Gastrocnemius medialis (tissue), 4 donors: Measurements from ENCODE around the gene TIMP3. TPM values are rescaled to one million over a fixed set of nuclear protein-coding genes. Genes with fewer than 3 reads are reported as not detected.

ENCODE experiments used
- ATAC-seq, 2 donors: fragments of 150-250 bp; one replicate each; pipeline ENCODE4 v1.9.1; 2016
- DNase-seq, 2 donors: peaks; one replicate each; pipeline ENCODE4 v3.0.0-alpha.2; 2019
- H3K27ac ChIP-seq, 4 donors: fragments of 200-600 bp; sonication (generic); 1 replicate in 1 of 4; 2 replicates in 3 of 4; pipeline ENCODE4 v1.5.1; 2016 to 2018; ENCODE audit warnings: mild to moderate bottlenecking in 2 of 4, moderate library complexity in 1 of 4
- H3K27me3 ChIP-seq, 3 donors: fragments of 200-600 bp; sonication (generic) in 2 of 3; 1 replicate in 1 of 3; 2 replicates in 2 of 3; pipeline versions ENCODE4 v1.5.1 to v1.6.0; 2016 to 2019; ENCODE audit warnings: mild to moderate bottlenecking in 1 of 3, moderate library complexity in 1 of 3
- H3K36me3 ChIP-seq, 2 donors: fragments of 200-600 bp; sonication (generic) in 1 of 2; one replicate each; pipeline ENCODE4 v1.5.1; 2017 to 2018
- H3K4me1 ChIP-seq, 2 donors: fragments of 200-600 bp; sonication (generic) in 1 of 2; one replicate each; pipeline ENCODE4 v1.5.1; 2016 to 2017; ENCODE audit warnings: mild to moderate bottlenecking in 2 of 2
- H3K4me3 ChIP-seq, 4 donors: fragments of 200-600 bp; sonication (generic) in 3 of 4; 1 replicate in 1 of 4; 2 replicates in 3 of 4; pipeline ENCODE4 v1.5.1; 2016 to 2019; ENCODE audit warnings: mild to moderate bottlenecking in 2 of 4
- H3K9me3 ChIP-seq, 3 donors: fragments of 200-600 bp; sonication (generic) in 2 of 3; 1 replicate in 1 of 3; 2 replicates in 2 of 3; pipeline ENCODE4 v1.5.1; 2016 to 2019
- POLR2A ChIP-seq, 2 donors: fragments of 450-650 bp; IDR thresholded peaks; one replicate each; pipeline ENCODE4 v1.6.1; 2017; ENCODE audit warnings: antibody characterized with exemption in 2 of 2, mild to moderate bottlenecking in 2 of 2, moderate library complexity in 2 of 2
- in situ Hi-C, 4 donors: fragments of 200-750 bp; cut with MboI; loops; one replicate each; pipeline versions ENCODE4 v1.15.0 to v1.8.0; 2017; ENCODE audit warnings: low sequenced_read_pairs in 4 of 4
- intact Hi-C: fragments of 100-400 bp; cut with DNase I; formaldehyde crosslinking; loops from one replicate; pipeline ENCODE4 v1.15.1; 2023; ENCODE audit warnings: low total_unique reads
- total RNA-seq, 4 donors: library from RNA; depleted of rRNA; stranded (reverse); fragments of >200 nt; gene quantifications; one replicate each; pipeline versions ENCODE4 v1.1.0 to v1.2.3, GENCODE V29; 2016
- TF ChIP-seq, protein P1 (sequence below), 5 experiments: fragments of 450-650 bp in 3 of 5; fragments of 200-600 bp in 2 of 5; sonication (generic) in 2 of 5; IDR thresholded peaks in 4 of 5; conservative IDR thresholded peaks in 1 of 5; 1 replicate in 4 of 5; 2 replicates in 1 of 5; pipeline ENCODE4 v1.5.1; 2016 to 2019; ENCODE audit warnings: antibody characterized with exemption in 5 of 5, mild to moderate bottlenecking in 3 of 5, moderate library complexity in 3 of 5

Gene TIMP3
- total RNA-seq, 4 donors from 2014 or later: 102 to 247 (median 144) TPM

- no peaks in the 10 kb centered on the region for H3K36me3 ChIP-seq
- peaks cover 46 to 63% of the 10 kb centered on the region in 2 donors for H3K4me1 ChIP-seq
- H3K9me3 ChIP-seq: no peaks in the 10 kb centered on the region
- H3K27me3 ChIP-seq: no peaks in the 10 kb centered on the region
- TF ChIP-seq POLR2A (IDR thresholded peaks at IDR 0.05): no peak
- TF ChIP-seq, protein P1, sequence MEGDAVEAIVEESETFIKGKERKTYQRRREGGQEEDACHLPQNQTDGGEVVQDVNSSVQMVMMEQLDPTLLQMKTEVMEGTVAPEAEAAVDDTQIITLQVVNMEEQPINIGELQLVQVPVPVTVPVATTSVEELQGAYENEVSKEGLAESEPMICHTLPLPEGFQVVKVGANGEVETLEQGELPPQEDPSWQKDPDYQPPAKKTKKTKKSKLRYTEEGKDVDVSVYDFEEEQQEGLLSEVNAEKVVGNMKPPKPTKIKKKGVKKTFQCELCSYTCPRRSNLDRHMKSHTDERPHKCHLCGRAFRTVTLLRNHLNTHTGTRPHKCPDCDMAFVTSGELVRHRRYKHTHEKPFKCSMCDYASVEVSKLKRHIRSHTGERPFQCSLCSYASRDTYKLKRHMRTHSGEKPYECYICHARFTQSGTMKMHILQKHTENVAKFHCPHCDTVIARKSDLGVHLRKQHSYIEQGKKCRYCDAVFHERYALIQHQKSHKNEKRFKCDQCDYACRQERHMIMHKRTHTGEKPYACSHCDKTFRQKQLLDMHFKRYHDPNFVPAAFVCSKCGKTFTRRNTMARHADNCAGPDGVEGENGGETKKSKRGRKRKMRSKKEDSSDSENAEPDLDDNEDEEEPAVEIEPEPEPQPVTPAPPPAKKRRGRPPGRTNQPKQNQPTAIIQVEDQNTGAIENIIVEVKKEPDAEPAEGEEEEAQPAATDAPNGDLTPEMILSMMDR (IDR thresholded peaks at IDR 0.05 in 4 of 5, conservative IDR thresholded peaks at IDR 0.05 in 1 of 5): no peak
- in situ Hi-C loops (no loop called here), intact Hi-C loops (no loop called here)
- H3K27ac ChIP-seq: peak overlapping the region; percentile 57 to 72 (median 60)
- no peak for ATAC-seq
- H3K4me3 ChIP-seq: no peak overlapping the region
- no peak for DNase-seq
Observed at GRCh38 chr22:32828150-32828549, 26.6 kb downstream of the TIMP3 start.

DNA sequence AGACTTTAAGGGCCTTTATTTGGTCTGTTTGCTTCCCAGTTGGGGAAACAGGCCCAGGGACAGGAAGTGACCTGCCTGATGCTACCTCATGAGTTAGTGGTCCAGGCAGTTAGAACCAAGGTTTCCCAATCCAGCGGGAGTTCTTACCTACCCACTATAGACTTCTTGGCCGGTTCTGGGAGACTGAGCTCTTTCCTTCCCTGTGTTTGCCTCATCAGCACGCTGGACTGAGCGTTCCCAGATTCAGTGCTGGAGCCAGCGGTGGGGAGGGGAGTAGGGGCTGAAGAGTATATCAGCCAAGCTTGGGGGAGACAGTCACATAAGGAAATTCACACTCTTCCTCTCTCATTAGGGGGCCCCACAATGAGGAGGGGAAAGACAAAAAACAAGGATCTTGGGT lies 27.1 kb downstream of the TIMP3 start:
- no peaks in the 10 kb centered on the region for H3K36me3 ChIP-seq
- in situ Hi-C loops (no loop called here), intact Hi-C loops (no loop called here)
- peaks cover 46 to 63% of the 10 kb centered on the region in 2 donors for H3K4me1 ChIP-seq
- H3K27me3 ChIP-seq: no peaks in the 10 kb centered on the region
- no peak for DNase-seq
- no peak for ATAC-seq
- peak overlapping the region; percentile 57 to 72 (median 60) for H3K27ac ChIP-seq
- H3K9me3 ChIP-seq: no peaks in the 10 kb centered on the region
- TF ChIP-seq, protein P1 (IDR thresholded peaks at IDR 0.05 in 4 of 5, conservative IDR thresholded peaks at IDR 0.05 in 1 of 5): no peak
- no peak for TF ChIP-seq POLR2A (IDR thresholded peaks at IDR 0.05)
- no peak overlapping the region for H3K4me3 ChIP-seq

DNA sequence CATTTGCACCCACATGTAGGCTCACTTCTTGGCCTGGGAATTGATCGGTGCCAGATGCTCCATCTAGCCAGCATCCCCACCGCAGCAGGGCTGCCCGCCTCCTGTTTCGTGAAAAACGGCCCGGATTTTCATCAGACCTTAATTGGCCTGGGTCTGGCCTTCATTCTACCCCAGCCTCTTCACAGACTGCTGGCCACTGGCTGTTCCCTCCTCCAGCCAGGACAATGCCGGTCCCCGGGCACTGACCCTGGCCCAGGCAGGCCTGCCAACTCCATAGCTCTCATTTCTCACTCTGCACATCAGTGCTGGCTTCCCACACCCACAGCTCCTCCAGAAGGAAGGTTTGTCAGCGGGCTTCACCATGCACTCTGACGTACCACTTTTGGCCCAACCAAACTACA lies 27.9 kb downstream of the TIMP3 start:
- ATAC-seq (no peak), DNase-seq (no peak)
- TF ChIP-seq, protein P1 (IDR thresholded peaks at IDR 0.05 in 4 of 5, conservative IDR thresholded peaks at IDR 0.05 in 1 of 5): no peak
- TF ChIP-seq POLR2A (IDR thresholded peaks at IDR 0.05): no peak
- H3K4me1 ChIP-seq: peaks cover 49 to 67% of the 10 kb centered on the region in 2 donors
- no peaks in the 10 kb centered on the region for H3K27me3 ChIP-seq
- H3K4me3 ChIP-seq: no peak overlapping the region
- intact Hi-C loops: no loop called here
- no peaks in the 10 kb centered on the region for H3K9me3 ChIP-seq
- no peaks in the 10 kb centered on the region for H3K36me3 ChIP-seq
- in situ Hi-C loops: no loop called here
- H3K27ac ChIP-seq: peak overlapping the region; percentile 57 to 72 (median 60)

GRCh38 chr22:32830473-32830872 lies 29.0 kb downstream of the TIMP3 start:
- in situ Hi-C loops (no loop called here), intact Hi-C loops (no loop called here)
- Histone ChIP-seq H3K36me3 (no peaks in the 10 kb centered on the region), H3K27me3 (no peaks in the 10 kb centered on the region), H3K4me3 (no peak overlapping the region), H3K27ac (peak overlapping the region; percentile 57 to 72 (median 60)), H3K9me3 (no peaks in the 10 kb centered on the region), H3K4me1 (peaks cover 57 to 66% of the 10 kb centered on the region in 2 donors)
- TF ChIP-seq POLR2A (IDR thresholded peaks at IDR 0.05): no peak
- TF ChIP-seq, protein P1 (IDR thresholded peaks at IDR 0.05 in 4 of 5, conservative IDR thresholded peaks at IDR 0.05 in 1 of 5): no peak
- ATAC-seq (peak; percentile 46 to 47), DNase-seq (no peak)

GRCh38 chr22:32830957-32831356 lies 29.5 kb downstream of the TIMP3 start:
- intact Hi-C loops: no loop called here
- in situ Hi-C loops: no loop called here
- peaks cover 57 to 71% of the 10 kb centered on the region in 2 donors for H3K4me1 ChIP-seq

More at GRCh38 chr22:32830957-32831356, 29.5 kb downstream of the TIMP3 start:
- Histone ChIP-seq H3K9me3 (no peaks in the 10 kb centered on the region), H3K36me3 (no peaks in the 10 kb centered on the region), H3K27ac (peak overlapping the region; percentile 57 to 72 (median 60)), H3K27me3 (no peaks in the 10 kb centered on the region), H3K4me3 (no peak overlapping the region)
- ATAC-seq: no peak
- no peak for DNase-seq
- TF ChIP-seq, protein P1 (IDR thresholded peaks at IDR 0.05 in 4 of 5, conservative IDR thresholded peaks at IDR 0.05 in 1 of 5): no peak
- no peak for TF ChIP-seq POLR2A (IDR thresholded peaks at IDR 0.05)
